Adrenal gland (tissue), 5 donors: ENCODE data around the gene SDCCAG8.

Source experiments
- CTCF ChIP-seq, 6 experiments: fragments of 450-650 bp in 4 of 6; fragments of 200-600 bp in 2 of 6; sonication (generic) in 1 of 6; IDR thresholded peaks; 1 replicate in 5 of 6; 2 replicates in 1 of 6; pipeline versions ENCODE4 v1.5.1 to v1.8.0; 2016 to 2021; ENCODE audit warnings: antibody characterized with exemption in 6 of 6, mild to moderate bottlenecking in 2 of 6, moderate library complexity in 1 of 6
- POLR2A ChIP-seq, 2 donors: fragments of 450-650 bp; IDR thresholded peaks; one replicate each; pipeline ENCODE4 v1.6.1; 2017; ENCODE audit warnings: antibody characterized with exemption in 2 of 2, mild to moderate bottlenecking in 2 of 2, moderate library complexity in 1 of 2
- donor health status: DM: no; HTN: no; CAD: no.

DNA sequence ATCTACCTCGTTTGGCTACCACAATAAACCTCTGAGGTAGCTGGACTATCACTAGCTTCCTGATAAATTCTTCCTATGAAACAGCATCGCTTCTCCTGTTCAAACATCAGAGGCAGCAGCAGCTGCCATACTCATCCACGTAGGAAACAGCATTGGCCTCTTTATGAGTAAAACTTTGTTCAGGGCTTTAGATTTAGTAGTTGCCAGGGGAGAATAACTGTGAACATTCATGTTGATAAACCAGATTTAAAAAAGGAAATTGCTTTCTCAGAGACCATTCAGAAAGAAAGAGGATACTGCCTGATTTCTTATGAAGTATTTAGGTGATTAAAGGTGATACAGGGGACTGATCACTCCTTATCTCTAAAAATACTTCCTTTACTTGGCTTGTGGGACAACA, 7.9 kb upstream of the SDCCAG8 start:
- TF ChIP-seq CTCF (IDR thresholded peaks at IDR 0.05): no peak
- TF ChIP-seq POLR2A (IDR thresholded peaks at IDR 0.05): no peak
